Caco-2 (cell line): Measurements from ENCODE around the gene SLC22A23. TPM values are rescaled to one million over a fixed set of nuclear protein-coding genes. Genes with fewer than 3 reads are reported as not detected.

Experiments
- BruUV-seq: library from RNA; stranded (reverse); fragments of 400-500 nt; replicated peaks from 2 replicates; lab custom pipeline; 2021; lab: Mats Ljungman, UMichigan
- CTCF ChIA-PET: fragments of 300-600 bp; sonication (Branson Sonifier 250); formaldehyde crosslinking; loops from one replicate; lab custom pipeline; 2022; ENCODE audit warnings: antibody characterized with exemption; lab: Charles Lee
- POLR2A ChIA-PET: fragments of 300-600 bp; sonication (Branson Sonifier 250); formaldehyde crosslinking; loops from one replicate; lab custom pipeline; 2022; ENCODE audit warnings: antibody characterized with exemption; lab: Charles Lee
- DNase-seq, 2 experiments: peaks; one replicate each; pipeline versions ENCODE4 v3.0.0 to v3.0.0-alpha.2; 2020 to 2022
- H3K27me3 ChIP-seq: replicated peaks from 2 replicates; pipeline ENCODE4 v1.6.0; 2011; ENCODE audit warnings: low read length; ENCODE audit not compliant: control insufficient read depth, insufficient read depth
- H3K36me3 ChIP-seq: 2 replicates; pipeline ENCODE4 v1.5.1; 2011; ENCODE audit warnings: low read length; ENCODE audit not compliant: control insufficient read depth, insufficient read depth
- H3K4me1 ChIP-seq: fragments of 250-450 bp; sonication (Bioruptor Pico); 2 replicates; pipeline ENCODE4 v1.5.1; 2020; ENCODE audit warnings: mild to moderate bottlenecking
- H3K4me3 ChIP-seq: 2 replicates; pipeline ENCODE4 v1.5.1; 2011; ENCODE audit warnings: low read depth, mild to moderate bottlenecking, control low read depth, low read length
- H3K9me3 ChIP-seq: fragments of 250-450 bp; sonication (Bioruptor Pico); 2 replicates; pipeline ENCODE4 v1.5.1; 2020; ENCODE audit warnings: mild to moderate bottlenecking, moderate library complexity
- H3K27ac Mint-ChIP-seq: one replicate; pipeline ENCODE4 v1.8.0; 2022; ENCODE audit warnings: mixed read lengths; ENCODE audit not compliant: unreplicated experiment
- H3K27me3 Mint-ChIP-seq: one replicate; pipeline ENCODE4 v1.8.0; 2022; ENCODE audit warnings: mixed read lengths; ENCODE audit not compliant: insufficient read depth, unreplicated experiment
- H3K36me3 Mint-ChIP-seq: one replicate; pipeline ENCODE4 v1.8.0; 2022; ENCODE audit warnings: mild to moderate bottlenecking, mixed read lengths; ENCODE audit not compliant: insufficient read depth, unreplicated experiment
- H3K4me1 Mint-ChIP-seq: one replicate; pipeline ENCODE4 v1.8.0; 2022; ENCODE audit warnings: low read depth, mixed read lengths; ENCODE audit not compliant: unreplicated experiment
- H3K4me3 Mint-ChIP-seq: one replicate; pipeline ENCODE4 v1.8.0; 2022; ENCODE audit warnings: mild to moderate bottlenecking, moderate library complexity, mixed read lengths; ENCODE audit not compliant: unreplicated experiment
- H3K9me3 Mint-ChIP-seq: one replicate; pipeline ENCODE4 v1.8.0; 2022; ENCODE audit warnings: mixed read lengths; ENCODE audit not compliant: unreplicated experiment
- CTCF ChIP-seq, 2 experiments: fragments of 200-600 bp in 1 of 2; IDR thresholded peaks; 1 replicate in 1 of 2; 2 replicates in 1 of 2; pipeline versions ENCODE4 v1.5.1 to v1.8.0; 2011 to 2022; ENCODE audit warnings: antibody characterized with exemption in 1 of 2, control low read depth in 1 of 2, inconsistent platforms in 1 of 2, low read depth in 1 of 2, low read length in 1 of 2, mild to moderate bottlenecking in 1 of 2, moderate library complexity in 1 of 2; ENCODE audit not compliant: insufficient read depth in 1 of 2, severe bottlenecking in 1 of 2, unreplicated experiment in 1 of 2
- intact Hi-C: fragments of 100-400 bp; cut with micrococcal nuclease; formaldehyde crosslinking; loops from one replicate; pipeline ENCODE4 v1.10.0; 2022; ENCODE audit not compliant: unreplicated experiment
- total RNA-seq: library from RNA; stranded (reverse); gene quantifications from 2 replicates; pipeline ENCODE4 v1.2.3, GENCODE V29; 2022

The SLC22A23 gene
- total RNA-seq, 1 experiment from 2014 or later, result 45.5 TPM

- no peaks in the 10 kb centered on the region for H3K4me1 ChIP-seq
- ChIA-PET POLR2A (no interaction called here), CTCF (no interaction called here)
- H3K27ac Mint-ChIP-seq, result no peak overlapping the region
- TF ChIP-seq CTCF (IDR thresholded peaks at IDR 0.05; ENCODE audit: insufficient read depth in 1 of 2, low read depth in 1 of 2, low read length in 1 of 2, severe bottlenecking in 1 of 2, unreplicated experiment in 1 of 2), result no peak
- no peak overlapping the region for H3K4me3 Mint-ChIP-seq
- intact Hi-C loops, result no loop called here
- H3K27me3 ChIP-seq, result no peaks in the 10 kb centered on the region
- H3K4me3 ChIP-seq, result no peak overlapping the region
- H3K27me3 Mint-ChIP-seq, result no peaks in the 10 kb centered on the region
- BruUV-seq, result no TSS peak
- no peak for DNase-seq
- peaks cover 38% of the 10 kb centered on the region for H3K36me3 Mint-ChIP-seq
- H3K4me1 Mint-ChIP-seq, result no peaks in the 10 kb centered on the region
- peaks cover 1% of the 10 kb centered on the region; the same call in 1 of the 2 replicates for H3K36me3 ChIP-seq
- H3K9me3 ChIP-seq, result no peaks in the 10 kb centered on the region
- no peaks in the 10 kb centered on the region for H3K9me3 Mint-ChIP-seq
These were observed 146.1 kb downstream of the SLC22A23 start for GRCh38 chr6:3310703-3311102.

- POLR2A ChIA-PET, result no interaction called here
These were observed 146.8 kb downstream of the SLC22A23 start for GRCh38 chr6:3310051-3310448.

GRCh38 chr6:3309391-3310050 lies 147.3 kb downstream of the SLC22A23 start:
- Mint-ChIP-seq H3K36me3 (peaks cover 46% of the 10 kb centered on the region), H3K4me3 (no peak overlapping the region), H3K9me3 (no peaks in the 10 kb centered on the region), H3K27me3 (no peaks in the 10 kb centered on the region), H3K4me1 (no peaks in the 10 kb centered on the region), H3K27ac (no peak overlapping the region)
- no peaks in the 10 kb centered on the region for H3K4me1 ChIP-seq
- CTCF ChIA-PET, result no interaction called here
- no peak overlapping the region for H3K4me3 ChIP-seq
- BruUV-seq, result no TSS peak
- no peaks in the 10 kb centered on the region for H3K27me3 ChIP-seq
- intact Hi-C loops, result no loop called here
- TF ChIP-seq CTCF (IDR thresholded peaks at IDR 0.05; ENCODE audit: insufficient read depth in 1 of 2, low read depth in 1 of 2, low read length in 1 of 2, severe bottlenecking in 1 of 2, unreplicated experiment in 1 of 2), result no peak
- POLR2A ChIA-PET, result no interaction called here
- no peak for DNase-seq
- peaks cover 1% of the 10 kb centered on the region; the same call in 1 of the 2 replicates for H3K36me3 ChIP-seq
- no peaks in the 10 kb centered on the region for H3K9me3 ChIP-seq

More at GRCh38 chr6:3310051-3310448, 146.8 kb downstream of the SLC22A23 start:
- no peaks in the 10 kb centered on the region for H3K9me3 Mint-ChIP-seq
- H3K4me1 ChIP-seq, result no peaks in the 10 kb centered on the region
- no peaks in the 10 kb centered on the region for H3K4me1 Mint-ChIP-seq
- peaks cover 42% of the 10 kb centered on the region for H3K36me3 Mint-ChIP-seq
- TF ChIP-seq CTCF (IDR thresholded peaks at IDR 0.05; ENCODE audit: insufficient read depth in 1 of 2, low read depth in 1 of 2, low read length in 1 of 2, severe bottlenecking in 1 of 2, unreplicated experiment in 1 of 2), result no peak
- no peak for DNase-seq
- H3K9me3 ChIP-seq, result no peaks in the 10 kb centered on the region
- peaks cover 1% of the 10 kb centered on the region; the same call in 1 of the 2 replicates for H3K36me3 ChIP-seq
- intact Hi-C loops, result no loop called here
- no peak overlapping the region for H3K27ac Mint-ChIP-seq
- H3K4me3 ChIP-seq, result no peak overlapping the region
- CTCF ChIA-PET, result no interaction called here
- BruUV-seq, result no TSS peak
- H3K4me3 Mint-ChIP-seq, result no peak overlapping the region
- no peaks in the 10 kb centered on the region for H3K27me3 ChIP-seq
- H3K27me3 Mint-ChIP-seq, result no peaks in the 10 kb centered on the region
